MCF 10A (cell line): Measurements from ENCODE around the gene TACC3. TPM values are rescaled to one million over a fixed set of nuclear protein-coding genes. Genes with fewer than 3 reads are reported as not detected.
A peak's percentile ranks its signal among the peaks of the same experiment; 100 is the strongest.

Experiments used
- BruUV-seq: library from RNA; stranded (reverse); fragments of 400-500 nt; replicated peaks from 2 replicates; lab custom pipeline; 2021; lab: Mats Ljungman, UMichigan
- CTCF ChIA-PET: fragments of 300-600 bp; sonication (Branson Sonifier 250); formaldehyde crosslinking; extraction: SDS; loops from one replicate; lab custom pipeline; 2021; ENCODE audit warnings: antibody characterized with exemption, inconsistent platforms; lab: Yijun Ruan, JAX
- POLR2A ChIA-PET: fragments of 300-600, 350-650 bp; sonication (Branson Sonifier 250); formaldehyde crosslinking; extraction: SDS; loops from one replicate; lab custom pipeline; 2020; ENCODE audit warnings: antibody characterized with exemption, inconsistent platforms; lab: Yijun Ruan, JAX
- DNase-seq: peaks from one replicate; pipeline ENCODE4 v3.0.0-alpha.2; 2018; ENCODE audit not compliant: unreplicated experiment
- H3K27ac Mint-ChIP-seq: one replicate; pipeline ENCODE4 v1.8.0; 2022; ENCODE audit warnings: mild to moderate bottlenecking, low read depth, mixed read lengths; ENCODE audit not compliant: unreplicated experiment
- H3K27me3 Mint-ChIP-seq: one replicate; pipeline ENCODE4 v1.8.0; 2022; ENCODE audit warnings: mixed read lengths; ENCODE audit not compliant: insufficient read depth, unreplicated experiment
- H3K36me3 Mint-ChIP-seq: one replicate; pipeline ENCODE4 v1.8.0; 2022; ENCODE audit warnings: mild to moderate bottlenecking, moderate library complexity, mixed read lengths; ENCODE audit not compliant: insufficient read depth, unreplicated experiment
- H3K4me1 Mint-ChIP-seq: one replicate; pipeline ENCODE4 v1.8.0; 2022; ENCODE audit warnings: mixed read lengths; ENCODE audit not compliant: insufficient read depth, unreplicated experiment
- H3K4me3 Mint-ChIP-seq: one replicate; pipeline ENCODE4 v1.8.0; 2022; ENCODE audit warnings: mild to moderate bottlenecking, moderate library complexity, mixed read lengths; ENCODE audit not compliant: unreplicated experiment
- H3K9me3 Mint-ChIP-seq: one replicate; pipeline ENCODE4 v1.8.0; 2022; ENCODE audit warnings: mixed read lengths; ENCODE audit not compliant: unreplicated experiment
- CTCF ChIP-seq: fragments of 200-600 bp; IDR thresholded peaks from one replicate; pipeline ENCODE4 v1.8.0; 2022; ENCODE audit warnings: antibody characterized with exemption, mild to moderate bottlenecking; ENCODE audit not compliant: unreplicated experiment
- intact Hi-C: fragments of 100-400 bp; cut with micrococcal nuclease; formaldehyde crosslinking; loops from 2 replicates; pipeline ENCODE4 v1.14.1; 2022
- total RNA-seq: library from RNA; stranded (reverse); gene quantifications from 2 replicates; pipeline ENCODE4 v1.2.3, GENCODE V29; 2022

Gene TACC3
- total RNA-seq, 1 experiment from 2014 or later: 69.8 TPM

- H3K36me3 Mint-ChIP-seq: peaks cover 66% of the 10 kb centered on the region
- H3K4me1 Mint-ChIP-seq: no peaks in the 10 kb centered on the region
- H3K4me3 Mint-ChIP-seq: no peak overlapping the region
- CTCF ChIA-PET: interaction anchor here (0.7 to 6.8 kb wide), 3 partner anchors 15 to 62 kb away, joined by 3 to 101 read pairs (median 97); no protein-coding TSS in a partner anchor
- intact Hi-C loops: no loop called here
- POLR2A ChIA-PET: interaction anchor here (1.6 to 2.3 kb wide), 2 partner anchors 13 to 22 kb away, joined by 3 to 8 read pairs; partner anchors contain the start of gene SLBP
- no peak for DNase-seq
- no peak overlapping the region for H3K27ac Mint-ChIP-seq
- no peaks in the 10 kb centered on the region for H3K27me3 Mint-ChIP-seq
- no peak for TF ChIP-seq CTCF
- no TSS peak for BruUV-seq
- H3K9me3 Mint-ChIP-seq: no peaks in the 10 kb centered on the region
Measured at GRCh38 chr4:1690698-1691097, 30.6 kb upstream of the TACC3 start.

GRCh38 chr4:1691737-1692373, 29.5 kb upstream of the TACC3 start:
- no peaks in the 10 kb centered on the region for H3K4me1 Mint-ChIP-seq
- no TSS peak for BruUV-seq
- CTCF ChIA-PET: interaction anchor here (1.6 to 6.8 kb wide), 4 partner anchors 14 to 37 kb away, joined by 3 to 101 read pairs (median 50); no protein-coding TSS in a partner anchor
- H3K27ac Mint-ChIP-seq: no peak overlapping the region
- DNase-seq: no peak
- no peaks in the 10 kb centered on the region for H3K27me3 Mint-ChIP-seq
- peaks cover 77% of the 10 kb centered on the region for H3K36me3 Mint-ChIP-seq
- H3K9me3 Mint-ChIP-seq: no peaks in the 10 kb centered on the region
- no peak overlapping the region for H3K4me3 Mint-ChIP-seq
- TF ChIP-seq CTCF: no peak
- intact Hi-C loops: no loop called here
- POLR2A ChIA-PET: interaction anchor here (0.7 to 2.5 kb wide), 4 partner anchors 21 to 208 kb away, joined by 3 to 32 read pairs (median 14); partner anchors contain the start of genes SLBP, TACC3 and TMEM129

- Mint-ChIP-seq H3K4me1 (no peaks in the 10 kb centered on the region), H3K4me3 (no peak overlapping the region), H3K27ac (no peak overlapping the region), H3K36me3 (peaks cover 91% of the 10 kb centered on the region), H3K27me3 (no peaks in the 10 kb centered on the region), H3K9me3 (no peaks in the 10 kb centered on the region)
- POLR2A ChIA-PET: interaction anchor here (0.9 to 2.5 kb wide), 11 partner anchors 9 to 37 kb away, joined by 3 to 32 read pairs (median 5); partner anchors contain the start of genes FAM53A, SLBP, TACC3 and TMEM129
- TF ChIP-seq CTCF: peak; percentile 96
- CTCF ChIA-PET: interaction anchor here (0.6 to 6.8 kb wide), 23 partner anchors 10 to 218 kb away, joined by 3 to 101 read pairs (median 4); partner anchors contain the start of gene TMEM129
- TSS peak; percentile 55 for BruUV-seq
- intact Hi-C loops: loop anchor here (1.0 kb wide), 1 partner anchor 33 kb away; no protein-coding TSS in a partner anchor
- peak; percentile 87 for DNase-seq
Measured at GRCh38 chr4:1693131-1693896, 28.0 kb upstream of the TACC3 start.
